Astrocyte of the spinal cord (primary cell): Measurements from ENCODE around the gene CEP83.
"Not testable (repeated sequence)": the region's sequence is repeated elsewhere in the genome, so short reads cannot be mapped to it uniquely, and the experiment has no call there.

Source experiments
- DNase-seq: peaks from one replicate; pipeline ENCODE4 v3.0.0; 2011; ENCODE audit warnings: low read depth, low spot score
- H3K4me3 ChIP-seq: 2 replicates; pipeline ENCODE4 v1.5.1; 2011; ENCODE audit warnings: low read depth, mild to moderate bottlenecking, low read length, moderate library complexity
- in situ Hi-C: cut with HindIII; loops from 2 replicates; pipeline ENCODE4 v1.10.0; 2017; ENCODE audit warnings: low sequenced_read_pairs
- TF ChIP-seq, protein P1 (sequence below): IDR thresholded peaks from 2 replicates; pipeline ENCODE4 v1.5.1; 2012; ENCODE audit warnings: low read depth, mild to moderate bottlenecking, low read length, inconsistent platforms

CEP83 gene

DNA sequence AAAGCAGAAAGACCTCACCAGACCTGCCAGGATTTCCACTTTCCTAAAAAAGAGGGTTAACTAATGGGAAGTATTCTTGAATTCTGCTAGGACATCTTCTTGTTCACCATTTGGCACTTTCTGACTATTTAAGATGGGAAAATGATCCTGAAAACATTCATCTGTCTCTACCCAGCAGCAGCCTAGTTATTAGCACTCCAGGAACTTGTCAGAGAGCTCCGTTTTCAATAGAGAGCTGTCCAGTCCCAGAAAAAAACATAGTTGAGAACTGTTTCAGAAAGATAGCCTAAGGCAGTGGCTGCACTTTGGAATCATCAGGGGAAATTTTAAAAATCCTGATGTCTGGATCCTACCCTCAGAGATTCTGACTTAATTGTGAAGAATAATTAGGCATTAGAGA, 22.1 kb upstream of the CEP83 start:
- in situ Hi-C loops, result no loop called here
- H3K4me3 ChIP-seq, result no peak overlapping the region
- no peak for DNase-seq
- TF ChIP-seq, protein P1, sequence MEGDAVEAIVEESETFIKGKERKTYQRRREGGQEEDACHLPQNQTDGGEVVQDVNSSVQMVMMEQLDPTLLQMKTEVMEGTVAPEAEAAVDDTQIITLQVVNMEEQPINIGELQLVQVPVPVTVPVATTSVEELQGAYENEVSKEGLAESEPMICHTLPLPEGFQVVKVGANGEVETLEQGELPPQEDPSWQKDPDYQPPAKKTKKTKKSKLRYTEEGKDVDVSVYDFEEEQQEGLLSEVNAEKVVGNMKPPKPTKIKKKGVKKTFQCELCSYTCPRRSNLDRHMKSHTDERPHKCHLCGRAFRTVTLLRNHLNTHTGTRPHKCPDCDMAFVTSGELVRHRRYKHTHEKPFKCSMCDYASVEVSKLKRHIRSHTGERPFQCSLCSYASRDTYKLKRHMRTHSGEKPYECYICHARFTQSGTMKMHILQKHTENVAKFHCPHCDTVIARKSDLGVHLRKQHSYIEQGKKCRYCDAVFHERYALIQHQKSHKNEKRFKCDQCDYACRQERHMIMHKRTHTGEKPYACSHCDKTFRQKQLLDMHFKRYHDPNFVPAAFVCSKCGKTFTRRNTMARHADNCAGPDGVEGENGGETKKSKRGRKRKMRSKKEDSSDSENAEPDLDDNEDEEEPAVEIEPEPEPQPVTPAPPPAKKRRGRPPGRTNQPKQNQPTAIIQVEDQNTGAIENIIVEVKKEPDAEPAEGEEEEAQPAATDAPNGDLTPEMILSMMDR, result no peak

- TF ChIP-seq, protein P1, result no peak
- DNase-seq, result no peak
- H3K4me3 ChIP-seq, result no peak overlapping the region
- in situ Hi-C loops, result no loop called here
These were observed 9.9 kb upstream of the CEP83 start for GRCh38 chr12:94469522-94469921.

DNA sequence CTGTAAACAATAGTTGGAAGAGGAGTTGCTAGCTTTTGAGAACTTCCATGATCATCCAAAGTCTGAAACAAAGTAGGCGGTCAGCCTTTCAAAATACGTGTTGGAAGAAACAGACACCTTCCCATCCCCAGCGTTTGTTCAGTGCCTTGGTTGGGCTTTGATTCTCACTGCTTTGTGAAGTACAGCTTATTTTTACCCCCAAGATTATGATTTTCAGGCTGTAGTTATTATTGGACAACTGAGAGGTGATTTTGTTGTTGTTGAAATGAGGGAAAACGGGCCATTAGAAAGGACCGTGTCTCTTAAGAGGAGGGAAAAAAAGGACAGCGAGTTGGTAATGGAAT, 921 bp upstream of the CEP83 start:
- in situ Hi-C loops, result no loop called here
- peak overlapping the region; percentile 94 for H3K4me3 ChIP-seq
- TF ChIP-seq, protein P1, result no peak
- DNase-seq, result no peak

GRCh38 chr12:94458877-94459727, 565 bp downstream of the CEP83 start:
- in situ Hi-C loops, result no loop called here
- peak; percentile 60 for DNase-seq
- H3K4me3 ChIP-seq, result peak overlapping the region; percentile 94
- TF ChIP-seq, protein P1, result no peak

DNA sequence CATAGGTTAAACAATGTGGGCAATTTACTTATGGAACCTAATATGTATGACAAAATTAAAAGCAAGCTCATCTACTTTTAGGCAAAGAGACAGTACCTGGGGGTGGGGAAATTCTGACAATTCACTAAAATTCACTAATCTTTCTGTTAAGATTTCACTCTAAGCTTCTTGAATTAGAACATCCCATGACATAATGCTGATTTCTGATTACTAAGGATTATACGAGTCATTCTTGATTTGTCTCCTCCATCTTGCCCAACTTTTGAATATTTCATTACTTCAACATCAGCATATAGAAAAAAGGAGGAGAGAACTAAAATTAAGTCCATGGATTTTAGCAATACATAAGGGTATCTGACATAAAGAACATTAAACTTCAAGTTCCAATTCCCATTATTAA, 2.4 kb downstream of the CEP83 start:
- no peak for DNase-seq
- in situ Hi-C loops, result no loop called here
- H3K4me3 ChIP-seq, result no peak overlapping the region
- TF ChIP-seq, protein P1, result no peak

GRCh38 chr12:94454318-94454717, 5.3 kb downstream of the CEP83 start:
- in situ Hi-C loops, H3K4me3 ChIP-seq, DNase-seq: not testable (repeated sequence)

GRCh38 chr12:94445662-94446061, 14.0 kb downstream of the CEP83 start:
- TF ChIP-seq, protein P1, result no peak
- in situ Hi-C loops, result no loop called here
- H3K4me3 ChIP-seq, result no peak overlapping the region
- no peak for DNase-seq
